CD4-positive, alpha-beta memory T cell (primary cell): ENCODE measurements around the gene PPP6C. TPM values are rescaled to one million over a fixed set of nuclear protein-coding genes. Genes with fewer than 3 reads are reported as not detected.
A peak's percentile ranks its signal among the peaks of the same experiment; 100 is the strongest.
"Not testable (repeated sequence)": the region's sequence is repeated elsewhere in the genome, so short reads cannot be mapped to it uniquely, and the experiment has no call there.

Experiments
- CTCF ChIA-PET: fragments of 350-600 bp; sonication (Branson Sonifier 250); formaldehyde crosslinking; loops from one replicate; lab custom pipeline; 2021; ENCODE audit warnings: inconsistent platforms; ENCODE audit not compliant: partially characterized antibody; lab: Charles Lee
- POLR2A ChIA-PET: fragments of 350-600 bp; sonication (Branson Sonifier 250); formaldehyde crosslinking; loops from one replicate; lab custom pipeline; 2021; ENCODE audit not compliant: partially characterized antibody; lab: Charles Lee
- DNase-seq, 5 donors: peaks; one replicate each; pipeline versions ENCODE4 v3.0.0 to v3.0.0-alpha.2; 2020 to 2022; ENCODE audit warnings: mixed read lengths in 1 of 5
- H3K27ac ChIP-seq: one replicate; pipeline ENCODE4 v1.7.0; 2013; ENCODE audit warnings: low read depth, low read length
- H3K27me3 ChIP-seq: 2 replicates; pipeline ENCODE4 v1.7.0; 2013; ENCODE audit warnings: mild to moderate bottlenecking, low read length, moderate library complexity; ENCODE audit not compliant: insufficient read depth
- H3K36me3 ChIP-seq: 2 replicates; pipeline ENCODE4 v1.7.0; 2013; ENCODE audit warnings: mild to moderate bottlenecking, low read length, moderate library complexity; ENCODE audit not compliant: insufficient read depth
- H3K4me1 ChIP-seq: 2 replicates; pipeline ENCODE4 v1.7.0; 2013; ENCODE audit warnings: mild to moderate bottlenecking, low read length, moderate library complexity; ENCODE audit not compliant: insufficient read depth
- H3K4me3 ChIP-seq, 2 donors: one replicate each; pipeline ENCODE4 v1.7.0; 2013; ENCODE audit warnings: low read length in 2 of 2, mild to moderate bottlenecking in 1 of 2
- H3K9me3 ChIP-seq, 2 donors: one replicate each; pipeline ENCODE4 v1.7.0; 2013; ENCODE audit warnings: low read length in 2 of 2, control low read depth in 1 of 2; ENCODE audit not compliant: control insufficient read depth in 1 of 2
- H3K27ac Mint-ChIP-seq, 7 donors: one replicate each; pipeline ENCODE4 v1.8.0; 2020 to 2021; ENCODE audit warnings: mixed read lengths in 7 of 7, mild to moderate bottlenecking in 6 of 7, inconsistent platforms in 3 of 7, moderate library complexity in 3 of 7
- H3K27me3 Mint-ChIP-seq, 2 donors: one replicate each; pipeline ENCODE4 v1.8.0; 2020 to 2021; ENCODE audit warnings: mixed read lengths in 2 of 2
- H3K36me3 Mint-ChIP-seq, 2 donors: one replicate each; pipeline ENCODE4 v1.8.0; 2020 to 2021; ENCODE audit warnings: mixed read lengths in 2 of 2, inconsistent platforms in 1 of 2, mild to moderate bottlenecking in 1 of 2
- H3K4me1 Mint-ChIP-seq, 4 donors: one replicate each; pipeline ENCODE4 v1.8.0; 2020 to 2021; ENCODE audit warnings: mixed read lengths in 4 of 4, mild to moderate bottlenecking in 1 of 4
- H3K4me3 Mint-ChIP-seq, 8 donors: one replicate each; pipeline ENCODE4 v1.8.0; 2020 to 2021; ENCODE audit warnings: mixed read lengths in 8 of 8, mild to moderate bottlenecking in 7 of 8, moderate library complexity in 6 of 8, inconsistent platforms in 3 of 8
- H3K9me3 Mint-ChIP-seq, 8 donors: one replicate each; pipeline ENCODE4 v1.8.0; 2020 to 2021; ENCODE audit warnings: mixed read lengths in 8 of 8, mild to moderate bottlenecking in 5 of 8, inconsistent platforms in 3 of 8, moderate library complexity in 1 of 8
- intact Hi-C: fragments of 100-400 bp; cut with micrococcal nuclease; formaldehyde crosslinking; loops from one replicate; pipeline ENCODE4 v1.15.1; 2023
- polyA plus RNA-seq, 2 donors: library from polyadenylated mRNA; unstranded; fragments of 300-500 nt; fragmentation: Illumina TruSeq; gene quantifications; one replicate each; pipeline ENCODE4 v1.2.3, GENCODE V29; 2021
- total RNA-seq, 2 experiments: library from RNA; stranded (reverse); gene quantifications; one replicate each; pipeline ENCODE4 v1.2.3, GENCODE V29; 2021

PPP6C gene
- total and polyA plus RNA-seq, 4 experiments from 2014 or later: 49.2 to 66.1 (median 55.8) TPM

GRCh38 chr9:125183561-125183960, 6.0 kb downstream of the PPP6C start:
- Histone ChIP-seq H3K4me3 (no peak overlapping the region), H3K36me3 (peaks cover 3% of the 10 kb centered on the region), H3K9me3 (no peaks in the 10 kb centered on the region), H3K27ac (no peak overlapping the region), H3K27me3 (no peaks in the 10 kb centered on the region), H3K4me1 (peaks cover 73% of the 10 kb centered on the region)
- H3K9me3 Mint-ChIP-seq: no peaks in the 10 kb centered on the region
- ChIA-PET CTCF (no interaction called here), POLR2A (no interaction called here)
- H3K27me3 Mint-ChIP-seq: no peaks in the 10 kb centered on the region
- H3K4me3 Mint-ChIP-seq: peak overlapping the region in 1 of 8 donors; percentile 1
- H3K4me1 Mint-ChIP-seq: peaks cover 40 to 81% (median 60%) of the 10 kb centered on the region in 4 donors
- H3K36me3 Mint-ChIP-seq: peaks cover 18 to 39% of the 10 kb centered on the region in 2 donors
- H3K27ac Mint-ChIP-seq: peak overlapping the region in 6 of 7 donors; percentile 0 to 65 (median 10)
- DNase-seq: no peak
- intact Hi-C loops: no loop called here

- peaks cover 3% of the 10 kb centered on the region for H3K36me3 ChIP-seq
- H3K27ac ChIP-seq: no peak overlapping the region
- H3K4me3 ChIP-seq: no peak overlapping the region
- peaks cover 70% of the 10 kb centered on the region for H3K4me1 ChIP-seq
- POLR2A ChIA-PET: interaction anchor here (1.3 kb wide), 1 partner anchor 57 kb away, joined by 3 read pairs; no protein-coding TSS in a partner anchor
- no peaks in the 10 kb centered on the region for H3K9me3 ChIP-seq
- intact Hi-C loops: no loop called here
- Mint-ChIP-seq H3K36me3 (peaks cover 23 to 41% of the 10 kb centered on the region in 2 donors), H3K4me3 (no peak overlapping the region), H3K4me1 (peaks cover 44 to 82% (median 62%) of the 10 kb centered on the region in 4 donors), H3K9me3 (no peaks in the 10 kb centered on the region), H3K27ac (peak overlapping the region; percentile 0 to 41 (median 6)), H3K27me3 (no peaks in the 10 kb centered on the region)
- H3K27me3 ChIP-seq: no peaks in the 10 kb centered on the region
- no peak for DNase-seq
- CTCF ChIA-PET: no interaction called here
Observed at GRCh38 chr9:125183054-125183453, 6.5 kb downstream of the PPP6C start.

DNA sequence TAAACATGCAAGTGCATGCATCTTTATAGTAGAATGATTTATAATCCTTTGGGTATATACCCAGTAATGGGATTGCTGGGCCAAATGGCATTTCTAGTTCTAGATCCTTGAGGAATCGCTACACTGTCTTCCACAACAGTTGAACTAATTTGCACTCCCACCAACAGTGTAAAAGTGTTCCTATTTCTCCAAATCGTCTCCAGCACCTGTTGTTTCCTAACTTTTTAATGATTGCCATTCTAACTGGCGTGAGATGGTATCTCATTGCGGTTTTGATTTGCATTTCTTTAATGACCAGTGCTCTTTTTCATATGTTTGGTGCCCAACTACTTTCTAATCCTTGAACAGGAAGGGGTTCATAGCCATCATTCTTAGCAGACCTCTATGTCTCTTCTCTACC, 7.8 kb downstream of the PPP6C start:
- H3K36me3 ChIP-seq, CTCF ChIA-PET, H3K4me3 Mint-ChIP-seq, H3K27ac ChIP-seq, intact Hi-C loops, H3K27me3 ChIP-seq, H3K27me3 Mint-ChIP-seq, H3K9me3 Mint-ChIP-seq, H3K4me3 ChIP-seq, H3K9me3 ChIP-seq, DNase-seq: not testable (repeated sequence)
- H3K4me1 ChIP-seq: peaks cover 58% of the 10 kb centered on the region
- Mint-ChIP-seq H3K36me3 (peaks cover 29 to 34% of the 10 kb centered on the region in 2 donors), H3K27ac (peak overlapping the region in 6 of 7 donors; percentile 12 to 84 (median 75)), H3K4me1 (peaks cover 44 to 79% (median 61%) of the 10 kb centered on the region in 4 donors)
- POLR2A ChIA-PET: interaction anchor here (0.7 kb wide), 1 partner anchor 13 kb away, joined by 4 read pairs; no protein-coding TSS in a partner anchor

GRCh38 chr9:125180876-125181275, 8.7 kb downstream of the PPP6C start:
- no peaks in the 10 kb centered on the region for H3K27me3 ChIP-seq
- H3K36me3 ChIP-seq: peaks cover 3% of the 10 kb centered on the region
- POLR2A ChIA-PET: no interaction called here
- Mint-ChIP-seq H3K4me1 (peaks cover 51 to 85% (median 68%) of the 10 kb centered on the region in 4 donors), H3K36me3 (peaks cover 29 to 38% of the 10 kb centered on the region in 2 donors), H3K9me3 (no peaks in the 10 kb centered on the region), H3K27ac (peak overlapping the region in 3 of 7 donors; percentile 19 to 33 (median 27)), H3K27me3 (no peaks in the 10 kb centered on the region), H3K4me3 (peak overlapping the region in 1 of 8 donors; percentile 6)
- intact Hi-C loops: no loop called here
- no peak overlapping the region for H3K27ac ChIP-seq
- H3K4me3 ChIP-seq: no peak overlapping the region
- peaks cover 53% of the 10 kb centered on the region for H3K4me1 ChIP-seq
- no peak for DNase-seq
- H3K9me3 ChIP-seq: no peaks in the 10 kb centered on the region
- CTCF ChIA-PET: no interaction called here

DNA sequence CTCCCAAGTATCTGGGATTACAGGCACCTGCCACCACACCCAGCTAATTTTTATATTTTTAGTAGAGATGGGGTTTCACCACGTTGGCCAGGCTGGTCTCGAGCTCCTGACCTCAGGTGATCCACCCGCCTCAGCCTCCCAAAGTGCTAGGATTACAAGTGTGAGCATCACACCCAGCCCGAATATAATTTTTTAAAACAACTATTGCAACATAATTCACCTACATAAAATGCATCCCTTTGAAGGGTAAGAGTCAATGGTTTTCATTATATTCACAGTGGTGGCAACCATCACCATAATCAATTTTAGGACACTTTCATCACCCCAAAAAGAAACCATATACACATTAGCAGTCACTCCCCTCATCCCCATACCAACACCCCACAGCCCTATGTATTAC, 9.8 kb downstream of the PPP6C start:
- H3K4me1 ChIP-seq: peaks cover 45% of the 10 kb centered on the region
- H3K9me3 ChIP-seq, H3K27ac ChIP-seq, DNase-seq, intact Hi-C loops, H3K36me3 ChIP-seq, H3K4me3 Mint-ChIP-seq, H3K9me3 Mint-ChIP-seq, CTCF ChIA-PET, H3K4me3 ChIP-seq, H3K27me3 Mint-ChIP-seq, H3K27me3 ChIP-seq: not testable (repeated sequence)
- Mint-ChIP-seq H3K4me1 (peaks cover 49 to 80% (median 64%) of the 10 kb centered on the region in 4 donors), H3K27ac (peak overlapping the region in 2 of 7 donors; percentile 3 to 45), H3K36me3 (peaks cover 29 to 31% of the 10 kb centered on the region in 2 donors)
- POLR2A ChIA-PET: interaction anchor here (0.6 kb wide), 1 partner anchor 1221 kb away, joined by 3 read pairs; no protein-coding TSS in a partner anchor

GRCh38 chr9:125177888-125178287, 11.7 kb downstream of the PPP6C start:
- peaks cover 26 to 31% of the 10 kb centered on the region in 2 donors for H3K36me3 Mint-ChIP-seq
- no peak for DNase-seq

GRCh38 chr9:125176636-125177035, 13.0 kb downstream of the PPP6C start:
- CTCF ChIA-PET: no interaction called here
- no peak for DNase-seq
- peaks cover 50 to 80% (median 66%) of the 10 kb centered on the region in 4 donors for H3K4me1 Mint-ChIP-seq
- Histone ChIP-seq H3K4me3 (no peak overlapping the region), H3K36me3 (no peaks in the 10 kb centered on the region), H3K27ac (no peak overlapping the region), H3K27me3 (no peaks in the 10 kb centered on the region), H3K4me1 (peaks cover 48% of the 10 kb centered on the region), H3K9me3 (no peaks in the 10 kb centered on the region)
- H3K9me3 Mint-ChIP-seq: no peaks in the 10 kb centered on the region
- H3K4me3 Mint-ChIP-seq: peak overlapping the region in 1 of 8 donors; percentile 1
- H3K27ac Mint-ChIP-seq: peak overlapping the region in 5 of 7 donors; percentile 2 to 72 (median 65)
- H3K27me3 Mint-ChIP-seq: no peaks in the 10 kb centered on the region
- H3K36me3 Mint-ChIP-seq: peaks cover 20 to 26% of the 10 kb centered on the region in 2 donors
- intact Hi-C loops: no loop called here
- POLR2A ChIA-PET: no interaction called here

More at GRCh38 chr9:125177888-125178287, 11.7 kb downstream of the PPP6C start:
- Histone ChIP-seq H3K27ac (no peak overlapping the region), H3K9me3 (no peaks in the 10 kb centered on the region), H3K4me1 (peaks cover 46% of the 10 kb centered on the region), H3K36me3 (peaks cover 3% of the 10 kb centered on the region), H3K4me3 (no peak overlapping the region), H3K27me3 (no peaks in the 10 kb centered on the region)
- Mint-ChIP-seq H3K27ac (peak overlapping the region in 1 of 7 donors; percentile 69), H3K9me3 (no peaks in the 10 kb centered on the region), H3K4me1 (peaks cover 50 to 78% (median 65%) of the 10 kb centered on the region in 4 donors), H3K27me3 (no peaks in the 10 kb centered on the region), H3K4me3 (no peak overlapping the region)
- ChIA-PET POLR2A (interaction anchor here (1.3 kb wide), 1 partner anchor 63 kb away, joined by 6 read pairs; the partner anchor contains the start of gene HSPA5), CTCF (no interaction called here)
- intact Hi-C loops: no loop called here
